Neural progenitor cell (in vitro differentiated cells): ENCODE results near the gene TDP2.

Experiments used
- CTCF ChIP-seq: fragments of 200-600 bp; sonication (generic); IDR thresholded peaks from 2 replicates; pipeline ENCODE4 v1.5.1; 2017; ENCODE audit warnings: antibody characterized with exemption, mild to moderate bottlenecking
- EZH2 ChIP-seq: fragments of 200-600 bp; sonication (generic); IDR thresholded peaks from 2 replicates; pipeline ENCODE4 v1.6.1; 2017; ENCODE audit warnings: antibody characterized with exemption, mild to moderate bottlenecking, moderate library complexity

GRCh38 chr6:24708612-24709011 lies 41.9 kb upstream of the TDP2 start:
- TF ChIP-seq CTCF, result no peak
- TF ChIP-seq EZH2, result no peak
